NCI-H2029 (cell line): ENCODE data around the gene SAA1.
"Not testable (repeated sequence)": the region's sequence is repeated elsewhere in the genome, so short reads cannot be mapped to it uniquely, and the experiment has no call there.

Experiments
- DNase-seq: peaks from one replicate; lab custom pipeline; 2025; lab: John Stamatoyannopoulos, UW

SAA1 gene

GRCh38 chr11:18259259-18259658 lies 6.8 kb upstream of the SAA1 start:
- DNase-seq: peak; percentile 1

- no peak for DNase-seq
These were observed 4.3 kb upstream of the SAA1 start for GRCh38 chr11:18261721-18262120.

- DNase-seq: not testable (repeated sequence)
These were observed 3.2 kb upstream of the SAA1 start for GRCh38 chr11:18262681-18263350.

- no peak for DNase-seq
These were observed 2.0 kb upstream of the SAA1 start for GRCh38 chr11:18264035-18264434.

- DNase-seq: no peak
These were observed 1.1 kb upstream of the SAA1 start for GRCh38 chr11:18264677-18265555.

GRCh38 chr11:18267335-18268133 lies 1.5 kb downstream of the SAA1 start:
- DNase-seq: not testable (repeated sequence)

- not testable (repeated sequence) for DNase-seq
These were observed 3.2 kb downstream of the SAA1 start for GRCh38 chr11:18269252-18269651.

- no peak for DNase-seq
These were observed 4.0 kb downstream of the SAA1 start for GRCh38 chr11:18270102-18270501.

GRCh38 chr11:18271206-18271605 lies 5.1 kb downstream of the SAA1 start:
- no peak for DNase-seq

GRCh38 chr11:18277565-18278271 lies 11.7 kb downstream of the SAA1 start:
- no peak for DNase-seq

- no peak for DNase-seq
These were observed 14.5 kb downstream of the SAA1 start for GRCh38 chr11:18280438-18281045.

GRCh38 chr11:18282626-18283025 lies 16.6 kb downstream of the SAA1 start:
- DNase-seq: no peak

- DNase-seq: no peak
These were observed 19.8 kb downstream of the SAA1 start for GRCh38 chr11:18285841-18286240.

GRCh38 chr11:18288911-18289310 lies 22.8 kb downstream of the SAA1 start:
- DNase-seq: no peak

- DNase-seq: no peak
These were observed 28.8 kb downstream of the SAA1 start for GRCh38 chr11:18294862-18295261.

- DNase-seq: no peak
These were observed 29.3 kb downstream of the SAA1 start for GRCh38 chr11:18295316-18295715.

GRCh38 chr11:18299721-18300120 lies 33.7 kb downstream of the SAA1 start:
- no peak for DNase-seq

GRCh38 chr11:18304745-18305144 lies 38.7 kb downstream of the SAA1 start:
- no peak for DNase-seq

GRCh38 chr11:18307461-18308139 lies 41.5 kb downstream of the SAA1 start:
- DNase-seq: no peak

GRCh38 chr11:18308242-18308641 lies 42.2 kb downstream of the SAA1 start:
- no peak for DNase-seq

- DNase-seq: no peak
These were observed 43.6 kb downstream of the SAA1 start for GRCh38 chr11:18309691-18310090.
